Measurements from ENCODE around the gene MBTPS1. TPM values are rescaled to one million over a fixed set of nuclear protein-coding genes. Genes with fewer than 3 reads are reported as not detected.

MBTPS1 gene
- total and polyA plus RNA-seq, 9 of the 15 experiments (the other 6 are each of a cell fraction or from before 2014, with no cell fraction given), result 2.8 to 57.6 (median 43.8) TPM

GRCh38 chr16:84018710-84019109 lies 98.0 kb downstream of the MBTPS1 start:
- FAIRE-seq (no peak), ATAC-seq (no peak), DNase-seq (ENCODE audit: extremely low read depth in 1 of 4, low spot score in 3 of 4) (no peak)
- H3K4me2 ChIP-seq (ENCODE audit: insufficient read depth, low read length), result no peak overlapping the region
- no peaks in the 10 kb centered on the region for H3K9me1 ChIP-seq (ENCODE audit: control insufficient read depth, insufficient read depth, low read length)
- POLR2A ChIA-PET, result interaction anchor here (1.6 kb wide), 1 partner anchor 9 kb away, joined by 4 read pairs; no protein-coding TSS in a partner anchor
- in situ Hi-C loops (cut with MboI), result no loop called here
- no peak overlapping the region for H2AFZ ChIP-seq (ENCODE audit: low read depth, low read length)
- TF ChIP-seq U2AF1 (optimal IDR thresholded peaks at IDR 0.05; ENCODE audit: low read depth, low read length) (no peak), ZKSCAN1 (IDR thresholded peaks at IDR 0.05; ENCODE audit: low read depth, low read length) (no peak), SP1 (CRISPR knock-in tag; IDR thresholded peaks at IDR 0.05) (no peak), STAT5A (IDR thresholded peaks at IDR 0.05; ENCODE audit: borderline replicate concordance, low read length) (no peak), WHSC1 (IDR thresholded peaks at IDR 0.05; ENCODE audit: low read length) (no peak), CREB3 (tag; conservative IDR thresholded peaks at IDR 0.05; ENCODE audit: low read depth) (no peak), ZFP1 (CRISPR knock-in tag; IDR thresholded peaks at IDR 0.05) (peak; percentile 80), BCL6 (CRISPR knock-in tag; IDR thresholded peaks at IDR 0.05) (no peak), FOSL1 (tag; conservative IDR thresholded peaks at IDR 0.05) (no peak), PREB (CRISPR knock-in tag; IDR thresholded peaks at IDR 0.05) (no peak), PHB (CRISPR knock-in tag; IDR thresholded peaks at IDR 0.05) (no peak), ZNF609 (CRISPR knock-in tag; IDR thresholded peaks at IDR 0.05; ENCODE audit: borderline replicate concordance) (no peak), CBX3 (IDR thresholded peaks at IDR 0.05; ENCODE audit: borderline replicate concordance in 1 of 2, low read length in 2 of 2) (peak in 1 of 2 experiments; percentile 54; a peak in 1 of 3 replicates), ARID2 (IDR thresholded peaks at IDR 0.05) (no peak)
- no TSS peak for BruUV-seq (replicated peaks)
- no peak overlapping the region for H3K4me3 ChIP-seq
- intact Hi-C loops (cut with micrococcal nuclease), result no loop called here
- H3K4me1 ChIP-seq (replicated peaks in 1 of 2; ENCODE audit: control insufficient read depth in 2 of 2, insufficient read depth in 2 of 2, low read length in 2 of 2), result peaks cover 6 to 10% of the 10 kb centered on the region in 2 experiments; a peak in 3 of 5 replicates
- CTCF ChIA-PET (ENCODE audit: low intra/inter-chr PET ratio), result no interaction called here
- no peaks in the 10 kb centered on the region for H3K36me3 ChIP-seq (ENCODE audit: control insufficient read depth, insufficient read depth, low read length)
- 0% methylated on average over 4 of the region's 4 CpGs for WGBS (ENCODE audit: insufficient coverage, low coverage, missing lambda C conversion rate)
- H3K9ac ChIP-seq (ENCODE audit: insufficient read depth in 1 of 2, low read depth in 2 of 2, low read length in 2 of 2), result no peak overlapping the region
- no peaks in the 10 kb centered on the region for H4K20me1 ChIP-seq (replicated peaks; ENCODE audit: control insufficient read depth, insufficient read depth, low read length)
- peaks cover 36 to 62% of the 10 kb centered on the region in 2 experiments for H3K27me3 ChIP-seq (ENCODE audit: control insufficient read depth in 2 of 2, insufficient read depth in 2 of 2, low read length in 2 of 2)
- no peak overlapping the region for H3K27ac ChIP-seq (ENCODE audit: extremely low read depth, low read depth, low read length)
- no peaks in the 10 kb centered on the region for H3K79me2 ChIP-seq (ENCODE audit: control insufficient read depth, insufficient read depth, low read length)
- peaks cover 11% of the 10 kb centered on the region for H3K9me3 ChIP-seq (replicated peaks; ENCODE audit: control insufficient read depth, insufficient read depth, low read depth, low read length)
